H1 (cell line): ENCODE data around the gene IFITM2. TPM values are rescaled to one million over a fixed set of nuclear protein-coding genes. Genes with fewer than 3 reads are reported as not detected.

Experiments used
- CHD7 ChIP-seq: fragments of 300-600 bp; sonication (generic); IDR thresholded peaks from 2 replicates; pipeline ENCODE4 v1.7.1; 2012; ENCODE audit warnings: low read length, moderate library complexity, mild to moderate bottlenecking, inconsistent platforms; ENCODE audit not compliant: insufficient replicate concordance
- polyA plus RNA-seq, 7 experiments: library from polyadenylated mRNA; depleted of rRNA in 3 of 7; stranded (reverse) in 5 of 7; unstranded in 2 of 7; fragments of >200 nt in 5 of 7; fragments of 200-250 nt in 2 of 7; gene quantifications; 1 replicate in 5 of 7; 2 replicates in 1 of 7; 4 replicates in 1 of 7; pipeline versions ENCODE4 v1.2.1 to v1.2.3, GENCODE V29; 2011 to 2013; ENCODE audit warnings: missing spikeins in 2 of 7, mixed read lengths in 2 of 7
- total RNA-seq: library from RNA; stranded (reverse); fragmentation: NEBNext Ultra II Directional; extraction: Animal tissue kit (Norgen Biotek cat#: 25700); gene quantifications from 2 replicates; pipeline ENCODE4 v1.2.1, GENCODE V29; 2021

IFITM2 gene
- total and polyA plus RNA-seq, 2 of the 8 experiments (the other 6 are each of a cell fraction or from before 2014, with no cell fraction given): 399 to 764 TPM

DNA sequence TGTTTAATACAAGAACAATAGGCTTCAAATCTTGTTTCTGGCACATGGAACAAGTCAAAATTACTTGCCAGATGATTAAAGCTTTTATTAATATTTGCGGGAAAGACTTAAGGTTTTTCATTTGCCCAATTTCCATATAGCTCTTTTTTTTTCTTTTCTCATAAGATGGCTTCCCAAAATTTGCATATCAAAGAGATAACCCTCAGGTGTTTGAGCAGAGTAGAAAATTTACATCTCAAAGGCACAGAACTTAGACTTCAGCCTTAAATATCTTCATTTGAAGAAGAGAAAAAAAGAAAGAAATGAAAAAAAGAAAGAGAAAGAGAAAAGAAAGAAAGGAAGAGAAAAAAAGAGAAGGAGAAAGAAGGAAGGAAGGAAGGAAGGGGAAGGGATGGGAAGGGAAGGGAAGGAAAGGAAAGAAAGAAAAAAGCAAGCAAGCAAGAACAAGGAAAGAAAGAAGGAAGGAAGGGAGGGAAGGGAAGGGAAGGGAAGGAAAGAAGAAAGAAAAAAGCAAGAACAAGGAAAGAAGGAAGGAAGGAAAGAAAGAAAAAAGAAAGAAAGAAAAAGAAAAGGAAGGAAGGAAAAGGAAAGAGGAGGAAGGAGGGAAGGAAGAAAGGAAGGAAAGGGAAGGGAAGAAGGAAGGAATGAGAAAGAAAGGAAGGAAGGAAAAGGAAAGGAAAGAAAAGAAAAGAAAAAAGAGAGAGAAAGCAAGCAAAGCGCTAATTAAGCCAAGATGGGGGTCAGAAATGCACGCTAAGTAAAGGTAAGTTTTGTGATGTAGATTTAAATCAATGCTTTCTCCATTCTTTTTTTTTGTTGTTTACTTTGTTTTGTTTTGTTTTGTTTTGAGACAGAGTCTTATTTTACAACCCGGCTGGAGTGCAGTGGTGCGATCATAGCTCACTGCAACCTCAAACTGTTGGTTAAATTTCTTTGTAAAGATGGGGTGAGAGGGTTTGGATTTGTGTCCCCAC lies 33.2 kb downstream of the IFITM2 start (continued):
- TF ChIP-seq CHD7: peak; percentile 59
